ENCODE measurements around the gene DENND11.

DENND11 gene

DNA sequence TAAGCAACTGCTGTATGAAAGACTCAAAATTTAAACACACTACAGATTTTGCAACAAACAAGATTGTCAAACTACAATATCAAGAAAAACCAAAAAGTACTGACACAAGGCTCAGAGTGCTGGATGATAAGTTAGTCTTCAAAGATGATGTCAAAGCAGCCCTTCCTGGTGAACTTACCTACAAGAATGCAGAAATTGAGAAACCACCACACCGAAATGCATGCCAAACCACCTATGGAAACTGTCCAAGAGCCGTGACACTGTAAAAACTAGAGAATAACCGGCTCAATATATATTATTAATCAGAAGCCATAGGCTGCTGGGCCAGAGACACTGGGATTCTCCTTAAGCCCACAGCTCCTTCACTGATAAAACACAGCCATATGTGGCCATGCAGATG lies 25.3 kb downstream of the DENND11 start:
- no peak for DNase-seq

DNA sequence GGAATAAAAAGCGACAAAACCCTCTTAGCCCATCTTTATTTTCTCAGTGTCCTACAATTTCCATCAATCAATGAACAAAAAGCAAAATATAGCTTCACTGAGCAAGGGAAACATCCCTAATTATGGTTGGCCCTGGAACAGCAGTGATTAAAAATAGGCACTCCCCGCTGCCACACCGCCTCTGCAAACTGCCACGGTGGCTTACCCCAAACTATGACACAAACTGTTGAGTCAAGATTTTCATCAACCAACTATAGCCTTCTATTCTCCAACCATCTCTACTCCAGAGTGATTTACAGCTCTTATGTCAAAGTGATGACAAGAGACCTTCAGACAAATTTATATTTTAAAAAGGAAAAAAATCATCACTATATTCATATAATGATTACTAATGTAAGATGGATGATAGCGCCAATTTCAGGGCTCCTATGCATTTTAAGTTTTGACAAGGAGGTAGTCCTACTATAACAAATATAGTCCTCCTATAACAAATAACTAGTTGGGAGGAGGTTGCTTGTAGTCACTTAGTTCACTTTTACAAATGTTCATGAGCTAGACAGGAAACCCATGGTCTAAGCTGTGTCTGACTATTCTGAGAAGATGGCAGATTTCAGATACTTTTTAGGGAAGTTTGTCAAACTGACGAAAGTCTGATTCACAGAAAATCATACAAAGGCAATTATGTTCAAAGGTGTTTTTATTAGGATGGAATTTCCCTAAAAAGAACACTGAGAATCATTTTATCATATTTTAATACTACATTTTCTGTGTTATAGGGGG lies 26.3 kb downstream of the DENND11 start:
- DNase-seq: no peak

DNA sequence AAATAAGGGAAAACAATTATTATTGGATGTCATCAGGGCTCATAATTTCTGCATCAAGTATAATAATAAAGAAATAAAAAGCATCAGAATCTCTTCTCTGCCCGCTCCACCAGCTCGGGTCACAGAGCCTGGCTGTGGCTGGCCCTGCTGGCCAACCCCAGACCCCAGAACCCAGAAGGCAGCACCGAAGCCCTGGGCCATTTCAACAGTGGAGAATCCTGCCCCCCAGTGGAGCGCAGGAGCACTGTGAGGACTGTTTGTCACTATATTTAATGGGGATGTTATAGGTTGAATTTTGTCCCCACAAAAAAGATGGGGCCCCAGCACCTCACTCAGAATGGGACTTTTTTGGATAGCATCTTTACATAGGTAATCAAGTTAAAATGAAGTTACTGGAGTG lies 27.3 kb downstream of the DENND11 start:
- DNase-seq: no peak

DNA sequence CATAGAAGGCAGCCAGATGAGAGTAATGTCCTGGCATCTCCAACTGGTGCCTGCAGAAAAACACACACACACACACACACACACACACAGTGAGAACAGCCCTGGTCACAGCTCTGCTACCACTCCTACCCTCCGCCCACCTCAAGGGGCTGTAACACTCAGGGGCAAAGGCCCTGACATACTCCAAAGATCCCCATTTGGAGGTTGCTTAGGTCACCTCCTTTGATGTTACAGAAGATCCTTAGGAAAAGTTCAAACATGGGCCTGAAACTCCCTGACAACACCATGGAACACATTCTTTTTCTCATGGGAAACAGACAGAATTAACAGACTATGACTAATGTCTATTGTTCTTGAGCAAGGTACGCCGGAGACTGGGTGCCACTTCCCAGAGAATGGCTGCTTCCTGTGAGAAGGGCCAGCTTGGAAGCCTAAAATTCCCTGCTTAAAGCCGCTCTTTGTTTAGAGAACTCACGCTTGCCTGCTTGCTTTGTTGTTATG lies 27.7 kb downstream of the DENND11 start:
- DNase-seq: no peak

DNA sequence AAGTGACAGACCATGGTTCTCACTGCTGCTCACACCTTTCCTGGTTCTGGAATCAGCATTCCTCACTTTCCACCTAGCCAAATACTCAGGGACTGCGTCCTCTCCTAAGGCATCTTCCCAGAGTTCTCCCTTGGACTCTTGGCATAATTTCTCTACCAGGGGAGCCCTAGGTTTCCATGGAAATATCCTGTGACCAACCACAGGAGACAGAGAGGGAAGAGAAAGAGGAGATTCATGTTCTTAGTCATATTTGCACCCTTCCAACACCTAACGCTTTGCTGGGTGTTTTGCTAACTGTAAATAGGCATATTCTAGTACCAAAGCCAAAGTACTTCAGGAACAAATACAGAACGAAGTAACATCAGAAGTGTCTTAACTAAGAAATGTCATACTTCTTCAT lies 28.6 kb downstream of the DENND11 start:
- DNase-seq: no peak

DNA sequence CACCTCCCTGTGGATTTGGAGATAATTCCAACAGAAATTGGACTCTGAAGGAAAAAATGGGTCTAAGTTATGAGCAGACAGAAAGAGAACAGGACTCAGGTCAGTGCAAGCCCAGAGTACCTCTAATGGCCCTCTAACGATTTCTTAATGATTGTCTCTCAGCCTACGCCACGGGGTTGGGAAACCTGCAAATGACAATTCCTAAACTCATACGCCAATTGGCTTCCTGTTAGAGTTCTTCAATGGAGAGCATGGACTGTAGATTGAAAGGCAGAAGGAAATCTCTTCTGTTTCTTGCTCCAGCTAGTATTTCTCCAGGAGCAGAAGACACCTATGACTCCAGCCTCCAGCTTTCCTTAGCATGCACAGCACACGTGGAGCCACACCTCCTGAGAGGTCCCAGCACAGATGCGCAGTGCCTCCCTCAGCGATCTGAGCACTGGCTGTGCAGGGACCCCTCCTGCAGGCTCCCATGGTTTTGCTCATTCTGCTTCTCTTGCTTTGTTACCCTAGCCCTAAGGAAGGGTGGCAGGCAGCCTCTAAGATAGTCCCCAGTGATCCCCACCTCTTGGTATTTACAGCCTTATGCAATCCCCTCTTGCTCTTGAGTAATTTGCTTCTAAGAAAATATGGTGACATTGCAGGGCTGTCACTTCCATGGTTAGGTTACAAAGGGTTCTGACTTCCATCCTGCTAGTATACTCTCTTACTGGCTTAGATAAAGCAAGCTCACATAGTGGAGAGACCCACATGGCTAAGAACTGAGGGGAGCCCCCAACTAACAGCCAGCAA lies 30.1 kb downstream of the DENND11 start:
- no peak for DNase-seq

DNA sequence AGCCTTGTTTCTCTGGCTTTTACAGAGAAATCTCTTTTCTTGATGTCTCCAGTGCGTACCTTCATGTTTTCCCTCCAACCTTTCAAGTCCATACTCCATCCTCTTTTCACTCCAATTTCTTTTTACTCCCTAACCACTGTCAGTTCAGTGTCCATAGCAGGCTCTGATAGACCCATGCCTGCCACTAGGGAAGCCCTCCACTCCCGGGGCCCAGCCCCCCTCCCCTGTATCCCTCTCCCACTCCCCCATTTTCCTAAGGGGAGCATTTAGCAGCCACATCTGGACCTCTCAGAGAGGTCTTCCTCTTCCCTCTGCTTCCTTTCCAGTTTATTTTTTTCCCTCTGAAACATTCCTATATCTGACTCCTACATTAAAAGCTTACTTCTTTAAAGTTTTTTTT lies 33.1 kb downstream of the DENND11 start:
- no peak for DNase-seq

DNA sequence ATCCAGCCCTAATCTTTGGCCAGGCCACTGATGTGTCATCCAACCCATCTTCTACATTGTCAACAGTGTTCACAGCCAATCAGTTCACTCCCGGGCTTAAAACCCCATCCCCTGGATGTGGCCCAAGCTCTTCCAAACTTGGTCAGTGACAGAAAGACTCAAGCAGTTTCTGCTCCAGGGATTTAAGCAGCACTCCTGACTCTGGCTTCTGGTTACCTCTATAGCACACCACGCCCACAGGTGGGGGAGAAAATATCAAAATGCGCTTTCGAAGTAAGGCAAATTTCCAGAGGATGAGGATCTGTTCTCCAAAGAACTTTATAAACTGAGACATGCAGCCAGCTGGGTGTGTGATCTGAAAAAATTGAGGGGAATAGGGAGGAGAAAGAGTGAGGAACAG lies 35.9 kb downstream of the DENND11 start:
- DNase-seq: no peak

DNA sequence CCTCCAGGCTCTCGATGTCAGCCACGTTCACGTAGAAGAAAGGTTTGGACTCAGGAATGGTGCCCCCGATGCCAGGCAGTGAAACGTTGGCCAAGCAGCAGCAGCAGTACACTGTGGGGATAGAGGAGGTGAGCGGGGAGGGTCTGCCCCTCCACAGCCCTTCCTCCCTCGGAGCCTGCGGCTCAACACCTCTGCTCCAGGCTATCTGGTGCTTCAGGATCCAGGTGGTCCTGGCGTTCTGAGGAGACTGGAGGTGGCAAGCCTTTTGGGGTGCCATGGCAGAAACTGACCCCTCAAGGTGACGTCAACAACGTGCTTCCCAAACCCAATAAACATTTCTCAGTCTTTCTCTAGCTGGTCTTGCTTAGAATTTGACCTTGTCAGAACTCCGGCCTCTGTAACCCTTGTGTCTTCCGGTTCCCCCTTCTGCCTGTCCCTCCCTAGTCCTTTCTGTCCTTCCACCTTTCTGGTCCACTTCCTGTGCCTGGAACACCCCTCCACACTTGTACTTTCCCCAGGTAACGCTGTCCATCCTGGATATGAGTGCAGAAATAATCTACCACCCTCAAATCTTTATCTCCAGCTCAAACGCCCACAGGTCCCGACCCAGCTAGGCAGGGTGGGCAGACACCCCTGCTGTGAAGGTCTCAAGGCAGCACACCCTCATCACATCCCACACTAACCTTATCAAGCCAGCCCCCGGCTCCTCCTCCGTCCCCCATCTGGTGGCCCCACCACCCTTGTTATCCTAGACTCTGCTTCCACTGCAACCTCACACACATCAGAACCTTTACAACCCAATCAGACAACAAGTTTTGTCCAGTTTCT lies 36.5 kb downstream of the DENND11 start:
- DNase-seq: no peak

DNA sequence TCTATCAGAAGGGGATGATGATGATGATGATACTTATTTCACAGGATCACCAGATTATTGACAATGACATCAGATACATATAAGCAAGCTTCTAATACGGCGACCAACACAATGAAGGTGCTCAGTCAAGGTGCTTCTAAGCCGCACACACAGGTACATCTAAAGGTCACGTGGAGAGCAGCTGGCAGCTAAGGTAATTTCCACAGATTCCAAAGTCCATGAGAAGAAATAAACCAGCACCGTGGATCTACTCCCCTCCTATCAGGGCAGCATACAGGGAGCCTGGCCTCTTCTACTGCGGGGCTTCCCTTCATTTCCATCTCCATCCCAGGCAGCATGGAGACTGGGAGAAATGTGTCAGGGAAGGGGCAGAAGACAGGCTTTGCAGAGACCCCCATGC lies 37.5 kb downstream of the DENND11 start:
- DNase-seq: no peak

DNA sequence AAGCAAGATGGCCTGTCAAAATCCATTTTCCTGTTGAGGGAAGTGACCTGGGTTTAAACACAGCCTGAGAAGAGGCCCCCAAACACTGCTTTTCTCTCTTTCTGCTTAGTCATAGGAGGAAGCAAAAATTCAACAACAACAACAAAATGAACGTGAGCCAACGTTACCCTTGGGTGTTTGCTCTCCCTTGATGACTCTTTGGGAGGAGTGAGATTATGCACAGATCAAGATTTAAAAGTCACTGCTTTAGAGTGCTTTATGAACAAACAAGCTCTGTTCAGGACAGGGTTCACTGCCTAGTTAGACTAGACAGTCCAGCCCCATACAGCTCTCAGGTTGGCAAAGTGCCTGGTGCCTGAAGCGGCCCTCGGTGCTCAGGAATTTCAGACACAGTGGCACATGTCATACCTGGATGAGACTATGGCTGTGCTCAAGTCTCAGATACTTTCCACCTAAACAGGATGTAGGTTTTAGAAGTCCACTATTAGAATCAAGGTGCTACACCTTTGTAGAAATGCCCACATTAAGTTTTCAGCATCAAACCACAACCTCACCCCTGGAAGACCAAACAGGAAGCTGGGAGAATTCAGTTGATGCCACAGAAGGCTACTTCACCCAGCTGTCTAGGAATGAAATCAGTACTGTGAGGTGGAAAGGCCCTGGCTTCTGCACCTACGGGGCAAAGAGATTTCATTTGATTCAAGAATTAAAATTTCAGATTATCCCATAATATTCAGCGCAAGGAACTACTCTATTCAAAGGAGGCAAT lies 38.7 kb downstream of the DENND11 start:
- no peak for DNase-seq

DNA sequence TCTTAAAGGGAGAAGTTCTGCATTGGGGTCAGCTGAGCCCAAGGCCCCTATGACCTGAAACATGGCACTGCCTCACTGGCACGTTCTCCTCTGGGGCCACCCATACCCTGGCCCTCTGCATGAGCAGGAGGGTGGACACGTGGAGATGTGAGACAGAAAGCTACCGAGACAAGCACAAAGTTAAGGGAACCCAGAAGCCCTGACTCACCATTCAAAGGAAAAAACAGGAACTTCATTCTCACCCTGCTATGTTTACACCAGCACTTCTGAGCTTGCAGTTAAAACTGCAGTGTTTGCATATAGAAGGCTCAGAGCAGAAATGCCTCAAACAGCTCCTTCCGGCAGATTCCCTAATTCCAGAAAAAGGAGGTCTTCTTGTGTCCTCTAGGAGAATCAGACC lies 41.7 kb downstream of the DENND11 start:
- DNase-seq: no peak

DNA sequence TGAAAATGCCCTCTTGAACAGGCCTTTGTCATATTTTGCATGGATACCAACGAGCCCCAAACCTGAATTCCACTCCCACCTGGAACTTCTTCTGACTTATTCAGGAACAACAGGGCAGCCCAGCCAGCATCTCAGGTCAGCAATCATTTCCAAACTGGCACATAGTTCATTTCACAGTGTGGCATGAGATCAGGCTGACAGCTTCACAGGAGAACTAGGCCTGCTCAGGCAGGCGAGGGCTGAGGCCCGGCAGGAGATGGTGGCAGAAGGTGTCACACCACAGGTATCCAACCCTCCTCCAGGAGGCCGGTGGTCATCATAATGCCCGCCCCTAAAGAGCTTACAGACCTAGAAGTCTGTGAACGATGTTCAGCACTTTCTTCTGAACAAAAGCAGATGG lies 42.5 kb downstream of the DENND11 start:
- DNase-seq: no peak

DNA sequence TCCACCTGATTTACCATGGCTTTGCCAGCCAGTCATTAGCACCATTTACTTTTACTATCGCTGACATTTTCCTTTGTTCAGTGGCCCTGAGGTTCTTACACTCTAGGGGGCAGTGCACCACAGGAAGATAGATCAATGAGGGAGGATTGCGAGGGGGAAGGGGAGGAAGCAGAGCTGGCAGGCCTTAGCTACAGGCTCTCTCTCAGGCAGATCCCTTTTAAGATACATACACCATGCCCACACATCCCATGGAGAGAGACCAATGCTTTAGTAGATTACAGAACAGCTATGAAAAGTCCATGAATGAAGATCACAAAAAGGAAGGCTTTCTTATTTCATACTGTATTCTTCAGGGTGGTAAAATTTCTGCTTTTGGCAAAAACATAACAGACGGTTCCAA lies 47.4 kb downstream of the DENND11 start:
- peak; percentile 48 to 67 for DNase-seq

DNA sequence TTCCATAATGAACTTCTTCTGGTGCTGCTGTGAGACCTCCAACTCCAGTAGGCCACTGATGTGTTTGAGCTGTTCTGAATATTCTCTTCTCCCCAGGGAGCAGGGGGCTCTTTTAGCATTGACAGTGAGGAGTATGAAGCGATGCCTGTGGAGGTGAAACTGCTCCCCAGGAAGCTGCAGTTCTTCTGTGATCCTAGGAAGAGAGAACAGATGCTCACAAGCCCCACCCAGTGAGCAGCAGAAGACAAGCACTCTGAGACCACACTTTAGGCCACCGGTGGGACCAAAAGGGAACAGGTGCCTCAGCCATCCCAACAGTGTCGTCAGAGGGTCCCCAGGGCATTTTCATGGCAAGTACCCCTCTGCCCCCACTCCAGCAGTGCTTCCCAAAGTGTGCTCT lies 49.3 kb downstream of the DENND11 start:
- no peak for DNase-seq

Data from activated CD4-positive, alpha-beta T cell treated with anti-CD3 and anti-CD28 coated beads for 4 hours (primary cell).